HG03354 (cell line): ENCODE data around the gene HSPA5.
"Not testable (repeated sequence)": the region's sequence is repeated elsewhere in the genome, so short reads cannot be mapped to it uniquely, and the experiment has no call there.

Source experiments
- ATAC-seq: cut with Tn5 transposase; IDR thresholded peaks from one replicate; pipeline ENCODE4 v1.9.1; 2021; ENCODE audit warnings: mild to moderate bottlenecking; ENCODE audit not compliant: unreplicated experiment, poor library complexity, severe bottlenecking

HSPA5 gene

DNA sequence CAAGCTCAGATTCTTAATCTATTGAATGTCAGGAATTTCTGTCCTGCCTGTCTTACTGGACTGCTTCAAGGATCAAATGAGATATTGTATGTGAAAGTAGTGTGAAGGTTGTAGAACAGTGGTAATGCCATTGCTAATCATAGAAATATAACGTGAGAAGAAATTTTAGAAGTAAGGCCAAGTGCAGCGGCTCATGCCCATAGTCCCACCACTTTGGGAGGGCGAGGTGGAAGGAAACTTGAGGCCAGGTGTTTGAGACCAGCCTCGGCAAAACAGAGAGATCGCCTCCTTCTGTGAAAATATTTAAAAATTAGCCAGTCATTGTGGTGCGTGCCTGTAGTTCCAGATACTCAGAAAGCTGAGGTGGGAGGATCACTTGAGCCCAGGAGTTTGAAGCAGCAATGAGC, 5.1 kb upstream of the HSPA5 start:
- ATAC-seq = no peak

DNA sequence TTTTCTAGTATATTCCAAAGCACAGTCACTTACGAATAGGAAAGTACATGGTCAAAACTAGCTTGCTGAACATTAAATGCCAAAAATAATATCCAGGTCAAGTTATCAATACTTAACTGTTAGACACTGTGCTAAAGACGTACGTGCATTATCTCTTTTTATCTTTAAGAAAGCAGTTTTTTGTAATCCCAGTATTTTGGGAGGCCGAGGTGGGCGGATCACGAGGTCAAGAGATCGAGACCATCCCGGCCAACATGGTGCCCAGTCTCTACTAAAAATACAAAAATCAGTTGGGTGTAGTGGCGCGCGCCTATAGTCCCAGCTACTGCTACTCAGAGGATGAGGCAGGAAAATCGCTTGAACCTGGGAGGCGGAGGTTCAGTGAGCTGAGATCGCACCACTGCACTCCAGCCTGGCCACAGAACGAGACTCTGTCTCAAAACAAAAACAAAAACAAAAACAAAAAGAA, 2.7 kb upstream of the HSPA5 start:
- no peak for ATAC-seq

DNA sequence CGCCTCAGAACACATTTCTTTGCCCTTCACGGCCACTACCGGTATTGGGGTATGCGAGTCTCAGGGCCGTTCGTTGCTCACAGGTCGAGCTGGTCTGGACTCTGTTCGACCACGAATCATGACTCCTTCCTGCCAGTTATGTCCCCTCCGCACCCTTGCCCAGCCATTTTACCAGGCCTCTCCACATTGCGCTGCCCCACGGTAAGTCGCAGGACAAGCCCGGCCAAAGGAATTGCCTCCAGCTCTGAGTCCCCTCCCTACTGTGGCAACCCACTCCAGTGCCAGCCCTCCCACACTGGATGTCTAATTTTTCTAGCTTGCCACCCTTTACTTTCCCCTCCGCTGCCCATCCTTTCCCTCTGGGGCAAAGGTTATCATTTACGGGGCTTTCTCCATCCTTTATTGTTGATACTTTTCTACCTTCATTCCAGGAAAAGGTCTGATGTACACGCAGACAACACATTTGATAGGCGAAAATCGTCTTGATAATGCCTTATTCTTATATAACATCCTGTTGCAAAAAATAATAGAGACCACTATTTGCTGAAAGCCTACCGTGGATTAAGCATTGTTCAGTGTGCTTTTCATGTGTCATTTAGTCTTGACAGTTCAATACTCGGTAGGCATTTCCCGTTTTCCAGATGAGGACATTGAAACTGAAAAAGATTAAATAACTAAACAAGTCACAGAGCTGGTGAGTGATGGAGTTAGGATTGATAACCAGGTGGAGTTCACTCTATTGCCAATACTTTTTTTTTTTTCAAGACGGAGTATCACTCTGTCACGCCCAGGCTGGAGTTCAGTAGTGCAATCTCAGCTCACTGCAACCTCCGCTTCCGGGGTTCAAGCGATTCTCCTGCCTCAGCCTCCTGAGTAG, 958 bp upstream of the HSPA5 start:
- ATAC-seq = peak; percentile 26

DNA sequence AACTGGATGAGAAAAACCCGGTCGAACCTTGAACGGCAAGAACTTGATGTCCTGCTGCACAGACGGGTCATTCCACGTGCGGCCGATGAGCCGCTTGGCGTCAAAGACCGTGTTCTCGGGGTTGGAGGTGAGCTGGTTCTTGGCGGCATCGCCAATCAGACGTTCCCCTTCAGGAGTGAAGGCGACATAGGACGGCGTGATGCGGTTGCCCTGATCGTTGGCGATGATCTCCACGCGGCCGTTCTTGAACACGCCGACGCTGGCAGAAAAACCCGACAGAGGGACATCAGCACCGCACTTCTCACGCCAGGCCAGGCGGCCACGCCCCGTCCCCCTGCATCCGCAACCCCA, 519 bp downstream of the HSPA5 start:
- no peak for ATAC-seq

DNA sequence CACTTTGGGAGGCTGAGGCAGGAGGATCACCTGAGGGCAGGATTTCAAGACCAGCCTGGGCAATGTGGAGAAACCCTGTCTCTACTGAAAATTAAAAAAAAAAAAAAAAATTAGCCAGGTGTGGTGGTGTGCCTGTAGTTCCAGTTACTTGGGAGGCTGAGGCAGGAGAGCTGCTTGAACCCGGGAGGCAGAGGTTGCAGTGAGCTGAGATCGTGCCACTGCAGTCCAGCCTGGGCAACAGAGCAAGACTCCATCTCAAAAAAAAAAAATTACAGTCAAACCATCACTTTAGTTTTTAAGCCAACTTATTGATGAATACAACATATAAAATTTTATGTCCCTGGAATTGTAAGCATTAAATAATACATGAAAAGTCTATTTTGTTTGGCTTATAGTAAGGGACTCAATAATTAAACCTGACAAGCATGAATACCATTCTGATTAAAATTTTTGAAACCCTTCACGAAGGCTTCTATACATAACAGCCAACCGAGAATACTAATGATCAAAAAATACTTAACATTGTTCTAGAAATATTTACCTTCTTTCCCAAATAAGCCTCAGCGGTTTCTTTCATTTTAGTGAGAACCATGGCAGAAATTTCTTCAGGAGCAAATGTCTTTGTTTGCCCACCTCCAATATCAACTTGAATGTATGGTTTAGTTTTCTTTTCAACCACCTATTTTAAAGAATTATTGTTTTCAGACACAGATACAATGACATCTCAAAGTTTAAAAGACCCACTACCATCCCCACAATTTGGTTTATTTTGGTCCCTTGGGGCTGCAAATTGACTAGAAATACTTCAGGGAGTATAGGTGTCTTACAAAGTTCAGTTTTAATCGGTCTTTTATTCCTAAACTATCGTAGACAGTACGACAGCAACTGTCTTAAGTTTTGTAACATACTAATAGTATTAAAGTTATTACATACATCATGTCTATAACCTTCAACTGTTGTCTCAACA, 1.2 kb downstream of the HSPA5 start:
- no peak for ATAC-seq

DNA sequence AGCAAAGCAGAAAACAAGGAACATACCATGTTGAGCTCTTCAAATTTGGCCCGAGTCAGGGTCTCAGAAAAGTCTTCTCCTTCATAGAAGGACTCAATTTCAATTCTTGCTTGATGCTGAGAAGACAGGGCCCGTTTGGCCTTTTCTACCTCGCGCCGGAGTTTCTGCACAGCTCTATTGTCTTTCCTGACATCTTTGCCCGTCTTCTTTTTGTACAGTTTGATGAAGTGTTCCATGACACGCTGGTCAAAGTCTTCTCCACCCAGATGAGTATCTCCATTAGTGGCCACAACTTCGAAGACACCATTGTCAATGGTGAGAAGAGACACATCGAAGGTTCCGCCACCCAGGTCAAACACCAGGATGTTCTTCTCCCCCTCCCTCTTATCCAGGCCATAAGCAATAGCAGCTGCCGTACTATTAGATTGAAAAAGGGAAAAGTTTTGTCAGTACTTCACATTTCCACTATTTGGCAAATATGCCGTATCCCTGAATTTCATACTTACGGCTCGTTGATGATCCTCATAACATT, 2.2 kb downstream of the HSPA5 start:
- no peak for ATAC-seq

DNA sequence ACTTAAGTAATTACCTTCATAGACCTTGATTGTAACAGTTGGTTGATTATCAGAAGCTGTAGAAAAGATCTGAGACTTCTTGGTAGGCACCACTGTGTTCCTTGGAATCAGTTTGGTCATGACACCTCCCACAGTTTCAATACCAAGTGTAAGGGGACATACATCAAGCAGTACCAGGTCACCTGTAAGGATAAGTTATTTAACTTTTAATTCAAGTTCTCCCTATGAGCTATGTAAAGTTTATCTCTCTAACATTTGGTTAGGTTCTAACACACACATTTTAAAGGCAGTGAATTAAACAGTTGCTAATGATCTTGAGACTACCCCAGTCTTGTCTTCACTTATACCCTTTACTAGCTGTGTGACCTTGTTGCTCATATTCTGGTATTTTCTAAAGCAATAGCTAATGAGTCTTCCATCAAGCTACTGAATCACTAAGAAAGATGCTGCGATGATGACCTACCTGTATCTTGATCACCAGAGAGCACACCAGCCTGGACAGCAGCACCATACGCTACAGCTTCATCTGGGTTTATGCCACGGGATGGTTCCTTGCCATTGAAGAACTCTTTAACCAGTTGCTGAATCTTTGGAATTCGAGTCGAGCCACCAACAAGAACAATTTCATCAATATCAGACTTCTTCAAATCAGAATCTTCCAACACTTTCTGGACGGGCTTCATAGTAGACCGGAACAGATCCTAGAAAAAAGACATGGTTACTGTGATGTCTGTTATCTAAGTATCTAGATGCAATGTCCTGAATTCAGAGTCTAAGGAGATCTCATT, 2.8 kb downstream of the HSPA5 start:
- ATAC-seq = no peak

DNA sequence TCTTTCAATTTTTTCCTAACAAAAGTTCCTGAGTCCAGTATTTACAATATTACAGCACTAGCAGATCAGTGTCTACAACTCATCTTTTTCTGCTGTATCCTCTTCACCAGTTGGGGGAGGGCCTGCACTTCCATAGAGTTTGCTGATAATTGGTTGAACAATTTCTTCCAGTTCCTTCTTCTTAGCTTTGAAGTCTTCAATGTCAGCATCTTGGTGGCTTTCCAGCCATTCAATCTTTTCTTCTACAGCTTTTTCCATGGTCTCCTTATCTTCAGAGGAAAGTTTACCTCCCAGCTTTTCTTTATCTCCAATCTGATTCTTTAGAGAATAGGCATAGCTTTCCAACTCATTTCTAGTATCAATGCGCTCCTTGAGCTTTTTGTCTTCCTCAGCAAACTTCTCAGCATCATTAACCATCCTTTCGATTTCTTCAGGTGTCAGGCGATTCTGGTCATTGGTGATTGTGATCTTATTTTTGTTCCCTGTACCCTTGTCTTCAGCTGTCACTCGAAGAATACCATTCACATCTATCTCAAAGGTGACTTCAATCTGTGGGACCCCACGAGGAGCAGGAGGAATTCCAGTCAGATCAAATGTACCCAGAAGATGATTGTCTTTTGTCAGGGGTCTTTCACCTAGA, 4.5 kb downstream of the HSPA5 start:
- not testable (repeated sequence) for ATAC-seq

DNA sequence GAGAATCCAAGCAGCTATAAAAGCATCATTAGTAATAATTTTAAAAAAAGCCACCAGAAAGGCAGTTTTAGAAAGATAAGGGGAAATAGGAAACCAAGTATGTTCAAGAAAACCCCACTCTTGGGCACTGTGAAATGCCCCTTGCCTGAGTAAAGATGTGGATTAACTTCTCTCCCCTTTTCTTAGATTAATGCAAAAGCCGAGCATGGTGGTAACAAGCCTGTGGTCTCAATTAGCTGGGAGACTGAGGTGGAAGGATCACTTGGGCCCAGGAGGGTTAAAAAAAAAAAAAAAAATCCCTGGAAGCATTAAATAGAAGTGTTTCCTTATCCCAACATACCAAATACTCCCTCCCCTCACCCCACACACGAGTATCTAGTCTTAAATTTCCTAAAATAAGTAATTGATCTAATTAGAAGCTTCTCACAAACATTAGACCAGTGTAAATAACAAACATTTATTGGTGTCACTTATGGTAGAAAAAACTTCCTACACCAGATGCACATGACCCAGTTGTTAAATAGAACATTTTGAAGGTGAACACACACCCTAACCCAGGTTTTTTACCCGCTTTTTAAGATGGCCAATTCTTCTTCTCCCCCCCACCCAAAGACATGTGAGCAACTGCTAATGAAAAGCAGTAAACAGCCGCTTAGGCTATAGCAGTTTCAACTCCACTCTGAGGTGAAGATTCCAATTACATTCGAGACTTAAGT, 5.2 kb downstream of the HSPA5 start:
- no peak for ATAC-seq

DNA sequence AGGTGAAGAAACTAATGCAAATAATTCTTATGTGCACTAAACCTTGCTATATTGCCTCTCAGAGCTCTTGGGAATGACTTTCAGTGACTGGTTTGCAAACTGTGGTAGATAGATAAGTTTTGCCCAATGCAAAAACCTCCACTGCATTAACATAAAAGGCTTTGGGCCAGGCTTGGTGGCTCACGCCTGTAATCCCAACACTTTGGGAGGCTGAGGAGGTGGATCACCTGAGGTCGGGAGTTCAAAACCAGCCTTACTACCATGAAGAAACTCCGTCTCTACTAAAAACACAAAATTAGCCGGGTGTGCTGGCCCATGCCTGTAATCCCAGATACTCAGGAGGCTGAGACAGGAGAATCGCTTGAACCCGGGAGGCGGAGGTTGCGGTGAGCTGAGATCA, 7.0 kb downstream of the HSPA5 start:
- not testable (repeated sequence) for ATAC-seq

DNA sequence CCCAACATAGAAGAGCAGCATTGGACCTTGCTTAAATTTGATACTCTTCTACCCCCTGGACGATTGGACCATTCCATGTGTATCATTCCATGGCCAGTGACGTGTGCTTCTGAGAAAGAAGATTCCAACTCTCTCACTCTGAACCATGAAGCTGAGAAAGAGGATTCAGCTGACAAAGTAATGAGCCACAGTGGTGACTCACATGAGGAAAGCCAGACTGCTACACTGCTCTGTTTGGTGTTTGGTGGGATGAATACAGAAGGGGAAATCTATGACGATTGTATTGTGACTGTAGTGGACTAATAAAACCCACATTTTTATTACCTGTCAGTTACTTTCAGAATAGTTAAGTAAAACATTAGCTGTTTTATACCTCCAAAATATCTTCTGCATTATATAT, 7.5 kb downstream of the HSPA5 start:
- no peak for ATAC-seq

DNA sequence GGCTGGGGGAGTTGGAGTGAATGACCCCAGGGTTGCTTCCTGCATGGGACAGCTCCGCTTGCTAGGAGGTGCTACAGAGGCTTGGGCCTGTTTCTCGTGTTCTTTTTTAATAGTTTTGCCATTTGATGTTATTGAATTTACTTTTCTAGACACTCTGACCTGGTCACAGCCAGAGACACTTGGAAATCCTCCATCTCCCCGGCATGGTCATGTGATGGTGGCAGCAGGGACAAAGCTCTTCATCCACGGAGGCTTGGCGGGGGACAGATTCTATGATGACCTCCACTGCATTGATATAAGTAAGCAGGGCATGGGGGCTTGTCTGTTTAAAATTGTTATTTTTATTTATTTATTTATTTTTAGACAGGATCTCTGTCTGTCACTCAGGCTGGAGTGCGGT, 13.4 kb downstream of the HSPA5 start:
- no peak for ATAC-seq

DNA sequence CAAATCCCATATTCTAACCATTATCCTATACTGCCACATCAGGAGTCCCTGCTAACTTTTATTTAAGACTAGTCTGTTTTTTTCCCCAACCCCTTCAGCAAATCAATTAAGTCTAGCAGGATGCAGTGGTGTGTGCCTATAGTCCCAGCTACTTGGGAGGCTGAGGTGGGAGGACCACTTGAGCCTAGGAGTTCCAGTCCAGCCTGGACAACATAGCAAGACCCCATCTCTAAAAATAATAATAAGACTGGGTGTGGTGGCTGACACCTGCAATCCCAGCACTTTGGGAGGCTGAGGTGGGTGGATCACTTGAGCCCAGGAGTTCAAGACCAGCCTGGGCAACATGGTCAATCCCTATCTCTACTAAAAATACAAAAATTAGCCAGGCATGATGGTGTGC, 16.3 kb downstream of the HSPA5 start:
- not testable (repeated sequence) for ATAC-seq

DNA sequence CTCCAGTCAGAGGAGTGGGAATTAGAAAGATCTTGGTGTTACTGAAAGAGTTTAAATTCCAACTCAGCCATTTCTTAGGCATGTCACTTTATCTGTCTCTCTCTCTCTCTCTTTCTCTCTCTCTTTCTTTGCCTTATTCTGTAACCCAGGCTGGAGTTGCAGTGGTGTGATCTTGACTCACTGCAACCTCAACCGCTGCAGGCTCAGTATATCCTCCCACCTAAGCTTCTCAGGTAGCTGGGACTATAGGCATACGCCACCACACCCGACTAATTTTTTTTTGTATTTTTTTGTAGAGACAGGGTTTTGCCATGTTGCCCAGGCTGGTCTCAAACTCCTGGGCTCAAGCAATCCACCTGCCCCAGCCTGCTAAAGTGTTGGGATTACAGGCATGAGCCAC, 22.5 kb downstream of the HSPA5 start:
- ATAC-seq = no peak

DNA sequence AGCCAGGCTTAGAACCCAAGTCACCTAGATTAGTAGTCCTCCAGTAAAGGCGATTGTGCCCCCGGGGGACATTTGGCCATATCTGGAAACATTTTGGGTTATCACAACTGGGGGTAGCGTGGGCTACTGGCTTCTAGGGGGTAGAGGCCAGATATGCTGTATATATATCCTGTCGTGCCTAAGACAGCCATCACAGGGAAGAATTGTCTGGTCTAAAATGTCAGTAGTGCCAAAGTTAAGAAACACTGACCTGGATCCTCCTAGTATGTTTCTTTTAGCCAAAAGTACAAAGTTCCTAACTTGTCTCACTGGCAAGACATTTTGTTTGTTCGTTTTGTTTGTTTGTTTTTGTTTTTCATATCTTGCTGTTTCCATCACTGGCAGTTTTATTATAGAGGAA, 27.0 kb downstream of the HSPA5 start:
- no peak for ATAC-seq

DNA sequence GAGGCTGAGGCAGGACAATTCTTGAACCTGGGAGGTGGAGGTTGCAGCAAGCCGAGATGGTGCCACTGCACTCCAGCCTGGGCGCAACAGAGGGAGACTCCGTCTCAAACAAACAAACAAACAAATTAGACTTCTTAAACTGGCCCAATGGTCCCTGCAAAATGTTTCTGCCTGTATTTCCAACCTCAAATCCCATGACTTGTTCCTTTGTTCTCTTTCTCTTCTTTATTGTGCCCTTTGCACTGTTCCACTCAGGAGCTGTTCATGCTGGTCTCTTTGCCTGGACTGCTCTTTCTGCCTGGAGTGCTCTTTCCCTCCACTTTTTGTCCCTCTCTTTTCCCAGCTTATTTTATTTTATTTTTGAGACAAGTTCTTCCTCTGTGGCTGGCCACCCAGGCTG, 36.7 kb downstream of the HSPA5 start:
- no peak for ATAC-seq

DNA sequence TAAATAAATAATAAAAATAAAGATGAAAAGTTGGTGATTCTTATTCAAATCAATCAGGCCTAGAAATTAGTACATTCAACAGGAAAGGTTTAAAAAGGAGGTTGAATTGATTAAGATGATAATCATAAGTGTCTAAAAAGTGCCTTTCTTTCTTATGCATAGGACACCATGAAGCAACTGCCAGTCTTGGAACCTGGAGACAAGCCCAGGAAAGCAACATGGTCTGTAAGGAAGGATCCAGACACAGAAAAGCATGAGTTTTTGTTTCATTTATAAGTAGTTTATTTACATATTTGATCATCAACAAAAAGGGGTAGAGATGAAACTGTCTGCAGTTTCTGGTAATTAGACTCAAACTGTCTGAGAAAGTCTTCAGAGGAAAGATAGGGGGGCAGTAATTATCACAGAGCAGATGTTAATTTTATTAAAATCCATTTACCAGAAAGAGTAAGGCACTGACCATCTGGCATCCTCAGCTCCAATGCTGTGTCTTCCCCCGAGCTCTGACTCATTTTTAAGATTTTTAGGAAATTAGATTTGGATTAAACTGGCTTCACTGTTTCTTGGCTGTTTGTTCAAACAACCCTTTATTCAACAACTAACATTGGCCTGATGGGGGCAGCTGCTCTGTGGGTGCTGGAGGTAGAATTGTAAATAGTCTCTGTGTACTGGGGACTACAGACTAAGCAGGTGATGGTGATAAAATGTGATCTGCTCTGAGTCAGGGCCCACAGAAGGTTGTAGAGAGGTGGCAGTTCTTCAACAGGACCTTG, 38.1 kb downstream of the HSPA5 start:
- no peak for ATAC-seq
